Heart left ventricle (tissue), 16 donors: ENCODE data around the gene ARPP19. TPM values are rescaled to one million over a fixed set of nuclear protein-coding genes. Genes with fewer than 3 reads are reported as not detected.

ENCODE experiments used
- ATAC-seq, 4 donors: fragments of 200-7000 bp; cut with Tn5 transposase; one replicate each; pipeline ENCODE4 v1.9.1; 2020 to 2022; ENCODE audit warnings: moderate library complexity in 4 of 4, mild to moderate bottlenecking in 3 of 4, moderate number of reproducible peaks in 1 of 4
- DNase-seq, 5 donors: peaks; one replicate each; pipeline ENCODE4 v3.0.0-alpha.2; 2020
- H3K27ac ChIP-seq, 12 donors: fragments of 200-600 bp; sonication (generic) in 4 of 12; one replicate each; pipeline versions ENCODE4 v1.5.0 to v1.8.0; 2016 to 2022; ENCODE audit warnings: mild to moderate bottlenecking in 2 of 12
- H3K27me3 ChIP-seq, 9 donors: fragments of 200-600 bp; sonication (generic) in 2 of 9; one replicate each; pipeline versions ENCODE4 v1.5.1 to v1.8.0; 2016 to 2022; ENCODE audit warnings: mild to moderate bottlenecking in 3 of 9
- H3K36me3 ChIP-seq, 9 donors: fragments of 200-600 bp; sonication (generic) in 2 of 9; one replicate each; pipeline versions ENCODE4 v1.5.0 to v1.8.0; 2018 to 2022; ENCODE audit warnings: mild to moderate bottlenecking in 2 of 9
- H3K4me1 ChIP-seq, 12 donors: fragments of 200-600 bp; sonication (generic) in 4 of 12; one replicate each; pipeline versions ENCODE4 v1.5.0 to v1.8.0; 2016 to 2022; ENCODE audit warnings: mild to moderate bottlenecking in 3 of 12
- H3K4me3 ChIP-seq, 12 donors: fragments of 200-600 bp; sonication (generic) in 4 of 12; one replicate each; pipeline versions ENCODE4 v1.5.0 to v1.8.0; 2017 to 2022; ENCODE audit warnings: mild to moderate bottlenecking in 9 of 12, moderate library complexity in 4 of 12
- H3K9me3 ChIP-seq, 12 donors: fragments of 200-600 bp; sonication (generic) in 4 of 12; one replicate each; pipeline versions ENCODE4 v1.5.0 to v1.8.0; 2016 to 2022; ENCODE audit warnings: mild to moderate bottlenecking in 1 of 12
- CTCF ChIP-seq, 12 donors: fragments of 200-600 bp; sonication (generic) in 4 of 12; IDR thresholded peaks; one replicate each; pipeline versions ENCODE4 v1.5.0 to v1.8.0; 2018 to 2022; ENCODE audit warnings: antibody characterized with exemption in 12 of 12, mild to moderate bottlenecking in 5 of 12
- POLR2A ChIP-seq, 2 donors: fragments of 450-650 bp; IDR thresholded peaks; one replicate each; pipeline ENCODE4 v1.6.1; 2017; ENCODE audit warnings: antibody characterized with exemption in 2 of 2, mild to moderate bottlenecking in 2 of 2, moderate library complexity in 2 of 2
- WGBS, 4 donors: extraction: QIAGEN DNeasy Blood & Tissue Kit in 2 of 4; methylation state at CpG; one replicate each; pipeline versions ENCODE4 v1.1.5 to v1.1.7; 2013 to 2018; 5-methylcytosine and 5-hydroxymethylcytosine counted together
- intact Hi-C, 10 donors: fragments of 100-400 bp; cut with DNase I; formaldehyde crosslinking; loops; one replicate each; pipeline versions ENCODE4 v1.11.1 to v1.14.2; 2022
- polyA plus RNA-seq, 2 donors: library from polyadenylated mRNA; stranded (reverse); fragments of 200-250 nt; gene quantifications; one replicate each; pipeline ENCODE4 v1.2.3, GENCODE V29; 2013
- total RNA-seq, 9 donors: library from RNA; depleted of rRNA in 2 of 9; stranded (reverse); fragments of >200 nt in 2 of 9; fragmentation: NEBNext Ultra II Directional in 3 of 9; extraction: Animal tissue kit (Norgen Biotek cat#: 25700) in 3 of 9; gene quantifications; one replicate each; pipeline versions ENCODE4 v1.1.0 to v1.2.4, GENCODE V29; 2016 to 2023
- donor health status: ischemic (EF 13 %, LVEDD 7.1; RV severe dilation, severe dysfunction).
- donor health status: healthy with polysubstance abuse.
- donor health status: DM: no; HTN: yes; CAD: no.
- donor health status: DM: no; HTN: no; CAD: no.
- donor health status: ischemic (EF 25% LVEDD 6.9; RV normal size, moderate dysfunction).
- donor health status: ischemic (EF 25% LVEDD 5.7; RV mildly dilated, moderate dysfunction).
- donor health status: healthy.
- donor health status: DM: yes; HTN: yes; CAD: no.
- donor health status: ischemic (EF 35%, LVEDD 5.7; RV mildly dilated, moderate dysfunction).
- donor health status: nonischemic (EF 11% LVEDD 7.7; RV severe dilation, severe dysfunction).
- donor health status: DM: yes; HTN: yes; CAD: no.
- donor health status: PGD.
- donor health status: ischemic (EF 29% LVEDD 5.4; RV normal size, mild dysfunction).
- donor health status: nonischemic (EF 23%, LVEDD 6.1; RV moderate dilation, normal function).

ARPP19 gene
- total and polyA plus RNA-seq, 11 donors, result 28.5 to 182 (median 147) TPM

GRCh38 chr15:52546031-52546751, 22.6 kb downstream of the ARPP19 start:
- no peak for TF ChIP-seq CTCF (IDR thresholded peaks at IDR 0.05)
- no peak for TF ChIP-seq POLR2A (IDR thresholded peaks at IDR 0.05)
- H3K4me1 ChIP-seq, result peaks cover 0 to 6% (median 0%) of the 10 kb centered on the region in 12 donors
- no peak overlapping the region for H3K4me3 ChIP-seq
- peaks cover 0 to 4% (median 0%) of the 10 kb centered on the region in 12 donors for H3K9me3 ChIP-seq
- intact Hi-C loops, result no loop called here
- no peak overlapping the region for H3K27ac ChIP-seq
- DNase-seq (no peak), ATAC-seq (peak in 3 of 4 donors; percentile 22 to 53 (median 22))
- H3K27me3 ChIP-seq, result no peaks in the 10 kb centered on the region
- peaks cover 0 to 59% (median 52%) of the 10 kb centered on the region in 9 donors for H3K36me3 ChIP-seq
- 91 to 95% (median 93%) methylated on average over 5 of the region's 5 CpGs for WGBS, 4 donors

GRCh38 chr15:52540374-52541012, 28.3 kb downstream of the ARPP19 start:
- Histone ChIP-seq H3K27ac (no peak overlapping the region), H3K9me3 (peaks cover 0 to 1% (median 0%) of the 10 kb centered on the region in 12 donors), H3K4me3 (no peak overlapping the region), H3K27me3 (no peaks in the 10 kb centered on the region), H3K36me3 (peaks cover 0 to 2% (median 0%) of the 10 kb centered on the region in 9 donors), H3K4me1 (peaks cover 0 to 3% (median 0%) of the 10 kb centered on the region in 12 donors)
- intact Hi-C loops, result no loop called here
- DNase-seq (no peak), ATAC-seq (no peak)
- TF ChIP-seq POLR2A (IDR thresholded peaks at IDR 0.05), result no peak
- TF ChIP-seq CTCF (IDR thresholded peaks at IDR 0.05), result no peak
- WGBS, 4 donors, result 86 to 93% (median 89%) methylated on average over 3 of the region's 3 CpGs

GRCh38 chr15:52537459-52537858, 31.4 kb downstream of the ARPP19 start:
- Histone ChIP-seq H3K36me3 (no peaks in the 10 kb centered on the region), H3K4me1 (peaks cover 0 to 3% (median 0%) of the 10 kb centered on the region in 12 donors), H3K27ac (no peak overlapping the region), H3K27me3 (peaks cover 0 to 6% (median 0%) of the 10 kb centered on the region in 9 donors), H3K9me3 (no peaks in the 10 kb centered on the region), H3K4me3 (no peak overlapping the region)
- ATAC-seq (no peak), DNase-seq (no peak)
- intact Hi-C loops, result no loop called here
- TF ChIP-seq POLR2A (IDR thresholded peaks at IDR 0.05), result no peak
- no peak for TF ChIP-seq CTCF (IDR thresholded peaks at IDR 0.05)
- 90 to 97% (median 95%) methylated on average over 8 of the region's 8 CpGs for WGBS, 4 donors

GRCh38 chr15:52532427-52532826, 36.4 kb downstream of the ARPP19 start:
- Histone ChIP-seq H3K27me3 (peaks cover 0 to 11% (median 0%) of the 10 kb centered on the region in 9 donors), H3K27ac (no peak overlapping the region), H3K4me1 (peaks cover 0 to 19% (median 13%) of the 10 kb centered on the region in 12 donors), H3K4me3 (no peak overlapping the region), H3K36me3 (no peaks in the 10 kb centered on the region), H3K9me3 (no peaks in the 10 kb centered on the region)
- DNase-seq (no peak), ATAC-seq (no peak)
- 64 to 68% (median 66%) methylated on average over 2 of the region's 2 CpGs for WGBS, 4 donors
- no peak for TF ChIP-seq CTCF (IDR thresholded peaks at IDR 0.05)
- no peak for TF ChIP-seq POLR2A (IDR thresholded peaks at IDR 0.05)
- intact Hi-C loops, result no loop called here
